Transverse colon (tissue), 4 donors: ENCODE results near the gene TUG1.

Source experiments
- CTCF ChIP-seq, 5 experiments: fragments of 200-600 bp in 3 of 5; fragments of 450-650 bp in 2 of 5; sonication (generic) in 3 of 5; IDR thresholded peaks; 1 replicate in 2 of 5; 2 replicates in 3 of 5; pipeline ENCODE4 v1.5.1; 2016 to 2017; ENCODE audit warnings: antibody characterized with exemption in 5 of 5, inconsistent platforms in 3 of 5, mild to moderate bottlenecking in 2 of 5, moderate library complexity in 1 of 5
- EP300 ChIP-seq: sonication (generic); formaldehyde crosslinking; IDR thresholded peaks from one replicate; pipeline ENCODE4 v1.6.1; 2017; ENCODE audit warnings: antibody characterized with exemption, low read depth
- POLR2A ChIP-seq: fragments of 450-650 bp; IDR thresholded peaks from one replicate; pipeline ENCODE4 v1.6.1; 2016; ENCODE audit warnings: antibody characterized with exemption, mild to moderate bottlenecking, moderate library complexity
- POLR2AphosphoS5 ChIP-seq, 3 donors: sonication (generic); formaldehyde crosslinking; IDR thresholded peaks; one replicate each; pipeline ENCODE4 v1.6.1; 2016; ENCODE audit warnings: antibody characterized with exemption in 3 of 3

- no peak for TF ChIP-seq POLR2A
- TF ChIP-seq CTCF (IDR thresholded peaks at IDR 0.05) = no peak
- no peak for TF ChIP-seq EP300
- TF ChIP-seq POLR2AphosphoS5 (IDR thresholded peaks at IDR 0.05) = no peak
Observed at GRCh38 chr22:31005535-31005934, 36.5 kb downstream of the TUG1 start.
